Stimulated activated CD8-positive, alpha-beta memory T cell treated with anti-CD3 and anti-CD28 coated beads, Interleukin-15, amount 100 ng/mL, for 4 hours (primary cell): ENCODE results near the gene GRIN3B.

Source experiments
- DNase-seq, 2 donors: peaks; one replicate each; pipeline ENCODE4 v3.0.0-alpha.2; 2020; ENCODE audit warnings: low read depth in 2 of 2

The GRIN3B gene

DNA sequence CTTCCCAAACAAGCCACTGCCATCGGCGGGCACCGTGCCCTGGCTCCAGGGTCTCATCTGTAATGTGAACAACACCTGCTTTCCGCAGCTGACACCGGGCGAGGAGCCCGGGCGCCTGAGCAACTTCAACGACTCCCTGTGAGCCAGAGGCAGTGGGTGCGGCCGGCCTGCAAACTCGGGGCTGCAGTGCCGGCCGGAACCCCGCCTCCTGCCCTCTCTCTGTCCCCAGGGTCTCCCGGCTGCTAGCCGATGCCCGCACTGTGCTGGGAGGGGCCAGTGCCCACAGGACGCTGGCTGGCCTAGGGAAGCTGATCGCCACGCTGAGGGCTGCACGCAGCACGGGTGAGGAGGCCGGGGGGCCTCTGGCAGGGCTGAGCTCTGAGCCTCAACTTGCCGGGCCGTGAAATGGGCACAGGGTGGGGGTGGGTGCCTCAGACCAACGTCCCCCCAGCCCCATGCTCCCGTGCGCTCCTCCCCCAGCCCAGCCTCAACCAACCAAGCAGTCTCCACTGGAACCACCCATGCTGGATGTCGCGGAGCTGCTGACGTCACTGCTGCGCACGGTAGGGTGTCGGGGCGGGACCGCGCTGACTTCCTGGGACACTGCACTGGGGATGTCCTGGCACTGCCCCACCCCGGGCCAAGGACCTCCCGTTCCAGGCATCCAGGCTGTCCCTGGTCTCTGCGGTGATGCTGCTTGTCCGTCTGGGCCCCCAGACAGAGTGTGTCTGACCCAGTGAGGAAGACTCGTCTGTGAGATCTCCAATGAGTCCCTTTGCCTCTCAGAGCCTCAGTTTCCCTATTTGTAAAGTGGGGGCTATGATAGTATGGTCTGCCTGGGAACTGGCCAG, 41.8 kb downstream of the GRIN3B start:
- no peak for DNase-seq

DNA sequence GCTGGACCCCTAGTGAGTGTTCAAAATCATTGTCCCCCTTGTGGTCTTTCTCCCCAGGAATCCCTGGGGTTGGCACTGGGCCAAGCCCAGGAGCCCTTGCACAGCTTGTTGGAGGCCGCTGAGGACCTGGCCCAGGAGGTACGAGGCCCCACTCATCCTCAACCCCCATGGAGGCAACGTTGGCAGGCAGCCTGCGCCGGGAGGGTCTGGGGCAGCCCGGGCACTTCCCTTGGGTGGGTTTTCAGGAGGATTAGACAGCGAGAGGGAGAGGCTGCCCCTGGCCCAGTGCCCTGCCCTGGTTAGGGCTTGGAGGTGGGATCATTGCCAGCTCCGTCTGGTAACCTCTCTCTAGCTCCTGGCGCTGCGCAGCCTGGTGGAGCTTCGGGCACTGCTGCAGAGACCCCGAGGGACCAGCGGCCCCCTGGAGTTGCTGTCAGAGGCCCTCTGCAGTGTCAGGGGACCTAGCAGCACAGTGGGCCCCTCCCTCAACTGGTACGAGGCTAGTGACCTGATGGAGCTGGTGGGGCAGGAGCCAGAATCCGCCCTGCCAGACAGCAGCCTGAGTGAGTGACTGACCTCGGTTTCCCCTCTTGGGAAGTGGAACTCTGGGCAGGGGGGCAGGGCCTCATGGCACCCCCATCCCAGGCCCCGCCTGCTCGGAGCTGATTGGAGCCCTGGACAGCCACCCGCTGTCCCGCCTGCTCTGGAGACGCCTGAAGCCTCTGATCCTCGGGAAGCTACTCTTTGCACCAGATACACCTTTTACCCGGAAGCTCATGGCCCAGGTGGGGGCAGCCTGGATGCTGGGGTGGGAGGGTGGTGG, 42.7 kb downstream of the GRIN3B start:
- no peak for DNase-seq

DNA sequence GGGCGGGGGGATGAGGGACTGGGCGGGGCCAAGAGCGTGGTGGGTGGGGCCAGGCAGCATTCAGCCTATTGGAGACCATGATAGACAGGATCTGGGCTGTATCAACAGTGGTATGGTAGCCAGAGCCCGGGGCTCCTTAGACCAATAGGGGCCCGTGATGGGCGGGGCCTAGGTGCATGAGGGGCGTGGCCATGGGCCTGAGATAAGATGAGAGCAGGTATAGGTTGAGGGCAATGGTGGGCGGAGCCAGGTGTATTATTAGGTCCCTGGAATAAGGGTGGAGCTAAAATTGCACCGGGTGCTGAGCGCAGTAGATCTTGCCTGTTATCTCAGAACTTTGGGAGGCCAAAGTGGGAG, 45.0 kb downstream of the GRIN3B start:
- DNase-seq = no peak

DNA sequence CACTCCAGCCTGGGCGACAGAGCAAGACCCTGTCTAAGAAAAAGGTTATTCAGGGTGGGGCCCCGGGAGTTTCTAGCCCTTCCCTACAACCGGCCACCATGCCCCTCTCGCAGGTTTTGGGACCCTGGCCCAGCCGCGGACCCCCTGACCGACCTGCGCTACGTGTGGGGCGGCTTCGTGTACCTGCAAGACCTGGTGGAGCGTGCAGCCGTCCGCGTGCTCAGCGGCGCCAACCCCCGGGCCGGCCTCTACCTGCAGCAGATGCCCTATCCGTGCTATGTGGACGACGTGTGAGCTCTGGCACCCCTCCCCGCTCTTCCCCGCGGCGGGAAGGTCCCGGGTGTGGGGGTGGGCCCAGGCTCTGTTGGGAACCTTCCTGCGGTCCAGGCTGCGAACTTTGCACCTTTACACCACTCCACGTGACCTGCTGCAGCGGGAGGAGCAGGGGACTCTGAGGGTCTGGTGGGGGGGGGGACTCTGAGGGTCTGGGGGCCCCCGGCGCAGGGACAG, 46.0 kb downstream of the GRIN3B start:
- DNase-seq = no peak

DNA sequence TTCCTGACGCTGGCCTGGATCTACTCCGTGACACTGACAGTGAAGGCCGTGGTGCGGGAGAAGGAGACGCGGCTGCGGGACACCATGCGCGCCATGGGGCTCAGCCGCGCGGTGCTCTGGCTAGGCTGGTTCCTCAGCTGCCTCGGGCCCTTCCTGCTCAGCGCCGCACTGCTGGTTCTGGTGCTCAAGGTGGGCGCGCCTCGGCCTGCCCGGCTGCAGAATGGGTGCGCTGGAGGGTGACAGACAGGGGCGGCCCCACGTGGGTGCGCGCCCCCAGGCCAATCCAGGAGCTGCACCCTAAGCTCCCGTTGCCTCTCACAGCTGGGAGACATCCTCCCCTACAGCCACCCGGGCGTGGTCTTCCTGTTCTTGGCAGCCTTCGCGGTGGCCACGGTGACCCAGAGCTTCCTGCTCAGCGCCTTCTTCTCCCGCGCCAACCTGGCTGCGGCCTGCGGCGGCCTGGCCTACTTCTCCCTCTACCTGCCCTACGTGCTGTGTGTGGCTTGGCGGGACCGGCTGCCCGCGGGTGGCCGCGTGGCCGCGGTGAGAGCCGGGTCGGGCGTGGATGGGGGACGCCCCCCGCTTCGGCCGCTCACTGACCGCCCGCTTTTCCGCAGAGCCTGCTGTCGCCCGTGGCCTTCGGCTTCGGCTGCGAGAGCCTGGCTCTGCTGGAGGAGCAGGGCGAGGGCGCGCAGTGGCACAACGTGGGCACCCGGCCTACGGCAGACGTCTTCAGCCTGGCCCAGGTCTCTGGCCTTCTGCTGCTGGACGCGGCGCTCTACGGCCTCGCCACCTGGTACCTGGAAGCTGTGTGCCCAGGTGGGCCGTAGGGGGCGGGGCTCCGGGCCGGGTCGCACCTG, 46.8 kb downstream of the GRIN3B start:
- no peak for DNase-seq

DNA sequence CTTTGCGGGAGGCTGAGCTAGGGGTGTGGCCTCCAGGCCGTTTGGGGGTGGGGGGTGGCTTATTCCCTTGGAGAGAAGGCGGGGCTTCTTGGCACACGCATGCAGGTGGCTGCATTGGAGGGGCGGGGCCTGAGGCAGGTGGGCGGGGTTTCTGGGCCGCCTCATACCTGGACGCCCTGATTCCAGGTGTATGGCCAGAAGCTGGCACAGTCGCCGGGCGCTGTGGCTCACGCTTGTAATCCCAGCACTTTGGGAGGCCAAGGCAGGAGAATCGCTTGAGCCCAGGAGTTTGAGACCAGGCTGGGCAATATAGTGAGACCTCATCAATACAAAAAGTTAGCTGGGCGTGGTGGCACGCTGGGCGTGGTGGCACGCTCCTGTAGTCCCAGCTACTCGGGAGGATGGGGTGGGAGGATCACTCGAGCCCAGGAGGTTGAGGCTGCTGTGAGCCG, 47.5 kb downstream of the GRIN3B start:
- no peak for DNase-seq

DNA sequence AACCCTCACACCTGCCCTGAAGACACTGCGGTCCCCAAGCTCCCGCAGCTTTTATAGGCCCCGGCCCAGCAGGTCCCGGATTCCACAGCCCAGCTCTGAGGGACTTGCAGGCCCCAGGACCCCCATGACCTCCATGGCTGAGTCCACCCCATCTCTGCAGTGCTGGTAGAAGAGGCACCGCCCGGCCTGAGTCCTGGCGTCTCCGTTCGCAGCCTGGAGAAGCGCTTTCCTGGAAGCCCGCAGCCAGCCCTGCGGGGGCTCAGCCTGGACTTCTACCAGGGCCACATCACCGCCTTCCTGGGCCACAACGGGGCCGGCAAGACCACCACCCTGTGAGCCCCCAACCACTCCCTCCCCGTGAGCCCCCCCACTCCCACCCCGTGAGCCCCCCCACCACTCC, 48.9 kb downstream of the GRIN3B start:
- no peak for DNase-seq

DNA sequence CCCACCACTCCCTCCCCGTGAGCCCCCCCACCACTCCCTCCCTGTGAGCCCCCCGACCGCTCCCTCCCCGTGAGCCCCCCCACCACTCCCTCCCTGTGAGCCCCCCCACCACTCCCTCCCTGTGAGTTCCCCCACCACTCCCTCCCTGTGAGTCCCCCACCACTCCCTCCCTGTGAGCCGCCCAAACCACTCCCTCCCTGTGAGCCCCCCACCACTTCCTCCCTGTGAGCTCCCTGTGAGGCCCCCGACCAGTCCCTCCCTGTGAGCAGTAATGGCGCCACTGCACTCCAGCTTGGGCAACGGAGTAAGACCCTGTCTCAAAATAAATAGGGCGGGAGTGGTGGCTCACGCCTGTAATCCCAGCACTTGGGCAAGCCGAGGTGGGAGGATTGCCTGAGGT, 49.6 kb downstream of the GRIN3B start:
- DNase-seq = no peak

DNA sequence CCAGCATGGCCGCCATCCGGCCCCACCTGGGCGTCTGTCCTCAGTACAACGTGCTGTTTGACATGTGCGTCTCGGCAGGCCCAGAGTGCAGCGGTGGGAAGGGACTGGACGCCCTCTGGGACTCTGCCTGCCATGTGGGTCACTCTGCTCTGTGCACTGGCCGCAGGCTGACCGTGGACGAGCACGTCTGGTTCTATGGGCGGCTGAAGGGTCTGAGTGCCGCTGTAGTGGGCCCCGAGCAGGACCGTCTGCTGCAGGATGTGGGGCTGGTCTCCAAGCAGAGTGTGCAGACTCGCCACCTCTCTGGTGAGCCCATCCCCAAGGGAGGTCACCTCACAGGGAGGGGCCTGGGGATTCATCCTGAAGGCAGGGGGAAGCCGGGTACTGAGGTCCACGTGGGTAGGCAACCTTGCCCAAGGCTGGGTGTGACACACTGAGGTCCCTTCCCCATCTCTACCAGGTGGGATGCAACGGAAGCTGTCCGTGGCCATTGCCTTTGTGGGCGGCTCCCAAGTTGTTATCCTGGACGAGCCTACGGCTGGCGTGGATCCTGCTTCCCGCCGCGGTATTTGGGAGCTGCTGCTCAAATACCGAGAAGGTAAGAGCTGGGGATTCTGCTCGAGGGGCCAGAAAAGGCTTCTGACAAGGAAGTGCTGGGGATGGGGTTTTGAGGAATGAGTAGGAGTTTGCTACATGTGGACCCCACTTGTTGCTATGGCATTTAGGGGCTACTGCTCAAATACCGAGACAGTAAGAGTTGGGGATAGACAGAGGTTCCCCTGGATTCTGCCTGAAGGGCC, 51.0 kb downstream of the GRIN3B start:
- DNase-seq = no peak

DNA sequence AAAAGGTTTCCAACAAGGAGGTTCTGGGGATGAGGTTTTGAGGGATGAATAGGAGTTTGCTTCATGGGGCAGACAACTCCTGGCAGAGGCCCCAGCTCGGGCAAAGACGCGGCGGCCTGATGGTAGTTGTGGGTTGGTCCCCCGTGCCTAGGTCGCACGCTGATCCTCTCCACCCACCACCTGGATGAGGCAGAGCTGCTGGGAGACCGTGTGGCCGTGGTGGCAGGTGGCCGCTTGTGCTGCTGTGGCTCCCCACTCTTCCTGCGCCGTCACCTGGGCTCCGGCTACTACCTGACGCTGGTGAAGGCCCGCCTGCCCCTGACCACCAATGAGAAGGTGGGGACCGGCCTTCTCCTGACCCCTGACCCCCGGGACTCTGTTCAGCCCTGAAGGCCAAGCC, 51.6 kb downstream of the GRIN3B start:
- DNase-seq = no peak

DNA sequence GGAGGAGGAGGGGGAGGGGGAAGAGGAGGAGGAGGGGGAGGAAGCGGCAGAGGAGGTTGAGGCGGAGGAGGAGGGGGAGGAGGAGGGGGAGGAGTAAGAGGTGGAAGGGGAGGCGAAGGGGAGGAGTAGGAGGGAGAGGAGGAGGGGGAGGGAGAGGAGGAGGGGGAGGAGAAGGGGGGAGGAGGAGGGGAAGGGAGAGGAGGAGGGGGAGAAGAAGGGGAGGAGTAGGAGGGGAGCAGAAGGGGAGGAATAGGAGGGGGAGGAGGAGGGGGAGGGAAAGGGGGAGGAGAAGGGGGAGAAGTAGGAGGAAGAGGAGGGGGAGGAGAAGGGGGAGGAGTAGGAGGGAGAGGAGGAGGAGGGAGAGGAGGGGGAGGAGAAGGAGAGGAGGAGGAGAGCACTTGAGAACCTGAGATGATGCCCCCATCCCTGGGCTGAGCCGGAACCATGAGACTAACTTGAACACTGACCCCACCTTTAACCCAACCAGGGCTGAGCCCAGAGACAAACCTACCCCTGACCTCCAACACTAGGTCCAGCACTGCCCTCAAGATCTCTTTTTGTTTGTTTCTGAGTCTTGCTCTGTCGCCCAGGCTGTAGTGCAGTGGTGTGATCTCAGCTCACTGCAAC, 52.2 kb downstream of the GRIN3B start:
- no peak for DNase-seq

DNA sequence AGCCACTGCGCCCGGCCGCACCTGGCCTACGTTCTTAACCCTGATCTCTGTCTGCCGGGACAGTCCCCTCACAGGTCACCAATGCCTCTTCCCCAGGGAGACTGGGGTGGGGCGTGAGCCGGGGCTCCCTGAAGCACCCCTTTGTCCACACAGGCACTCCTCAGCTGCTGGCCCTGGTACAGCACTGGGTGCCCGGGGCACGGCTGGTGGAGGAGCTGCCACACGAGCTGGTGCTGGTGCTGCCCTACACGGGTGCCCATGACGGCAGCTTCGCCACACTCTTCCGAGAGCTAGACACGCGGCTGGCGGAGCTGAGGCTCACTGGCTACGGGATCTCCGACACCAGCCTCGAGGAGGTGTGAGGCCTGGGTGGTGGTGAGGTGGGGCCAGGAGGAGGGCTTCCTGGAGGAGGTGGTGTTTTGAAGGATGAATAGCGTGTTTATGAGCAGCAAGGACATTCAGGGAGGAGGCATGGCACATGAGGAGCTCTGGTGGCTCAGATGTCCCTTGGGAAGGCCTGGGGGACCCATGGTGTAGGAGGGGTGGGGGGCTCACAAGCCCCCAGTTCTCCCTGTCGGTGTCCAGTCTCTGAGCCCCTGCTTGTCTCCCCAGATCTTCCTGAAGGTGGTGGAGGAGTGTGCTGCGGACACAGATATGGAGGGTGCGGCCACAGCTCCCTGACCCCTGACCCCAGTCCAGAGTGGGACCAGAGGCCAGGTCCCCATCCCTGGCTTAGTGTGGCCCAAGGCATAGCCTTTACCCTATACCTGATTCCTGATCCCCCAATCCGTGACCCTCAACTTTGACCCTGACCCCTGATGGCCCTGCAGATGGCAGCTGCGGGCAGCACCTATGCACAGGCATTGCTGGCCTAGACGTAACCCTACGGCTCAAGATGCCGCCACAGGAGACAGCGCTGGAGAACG, 53.2 kb downstream of the GRIN3B start:
- no peak for DNase-seq

DNA sequence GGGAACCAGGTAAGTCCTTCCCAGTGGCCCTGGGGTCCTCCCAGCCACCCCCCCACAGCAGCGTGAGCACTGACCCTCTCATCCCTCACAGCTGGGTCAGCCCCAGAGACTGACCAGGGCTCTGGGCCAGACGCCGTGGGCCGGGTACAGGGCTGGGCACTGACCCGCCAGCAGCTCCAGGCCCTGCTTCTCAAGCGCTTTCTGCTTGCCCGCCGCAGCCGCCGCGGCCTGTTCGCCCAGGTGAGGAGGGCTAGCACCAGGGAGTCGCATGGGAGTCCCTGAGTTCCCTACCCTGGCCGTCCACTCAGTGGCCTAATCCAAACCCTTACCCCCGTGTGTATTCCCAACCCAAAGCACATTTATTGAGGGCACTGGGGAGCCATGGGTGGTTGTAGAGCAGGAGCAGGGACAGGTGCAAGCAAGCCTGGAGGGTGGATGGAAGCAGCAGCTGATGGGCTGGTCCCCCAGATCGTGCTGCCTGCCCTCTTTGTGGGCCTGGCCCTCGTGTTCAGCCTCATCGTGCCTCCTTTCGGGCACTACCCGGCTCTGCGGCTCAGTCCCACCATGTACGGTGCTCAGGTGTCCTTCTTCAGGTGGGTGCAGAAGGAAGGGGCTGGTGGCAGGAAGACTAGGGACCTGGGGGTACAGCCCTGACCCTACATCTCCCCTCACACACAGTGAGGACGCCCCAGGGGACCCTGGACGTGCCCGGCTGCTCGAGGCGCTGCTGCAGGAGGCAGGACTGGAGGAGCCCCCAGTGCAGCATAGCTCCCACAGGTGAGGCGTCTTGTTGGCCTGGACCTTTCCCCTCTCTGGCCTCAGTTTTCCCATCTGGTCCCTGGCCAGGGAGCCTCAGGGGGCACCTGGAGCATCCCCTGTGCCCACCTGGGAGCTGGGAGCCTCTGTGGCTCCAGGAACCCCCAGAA, 54.1 kb downstream of the GRIN3B start:
- DNase-seq = no peak

DNA sequence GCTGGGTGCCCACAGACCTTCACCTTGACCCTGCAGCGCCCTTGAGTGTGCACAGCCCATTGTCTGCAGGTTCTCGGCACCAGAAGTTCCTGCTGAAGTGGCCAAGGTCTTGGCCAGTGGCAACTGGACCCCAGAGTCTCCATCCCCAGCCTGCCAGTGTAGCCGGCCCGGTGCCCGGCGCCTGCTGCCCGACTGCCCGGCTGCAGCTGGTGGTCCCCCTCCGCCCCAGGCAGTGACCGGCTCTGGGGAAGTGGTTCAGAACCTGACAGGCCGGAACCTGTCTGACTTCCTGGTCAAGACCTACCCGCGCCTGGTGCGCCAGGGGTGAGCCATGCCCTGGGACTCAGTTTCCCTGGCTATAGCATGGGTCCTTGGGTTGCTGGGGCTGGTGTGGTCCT, 54.8 kb downstream of the GRIN3B start:
- DNase-seq = no peak

DNA sequence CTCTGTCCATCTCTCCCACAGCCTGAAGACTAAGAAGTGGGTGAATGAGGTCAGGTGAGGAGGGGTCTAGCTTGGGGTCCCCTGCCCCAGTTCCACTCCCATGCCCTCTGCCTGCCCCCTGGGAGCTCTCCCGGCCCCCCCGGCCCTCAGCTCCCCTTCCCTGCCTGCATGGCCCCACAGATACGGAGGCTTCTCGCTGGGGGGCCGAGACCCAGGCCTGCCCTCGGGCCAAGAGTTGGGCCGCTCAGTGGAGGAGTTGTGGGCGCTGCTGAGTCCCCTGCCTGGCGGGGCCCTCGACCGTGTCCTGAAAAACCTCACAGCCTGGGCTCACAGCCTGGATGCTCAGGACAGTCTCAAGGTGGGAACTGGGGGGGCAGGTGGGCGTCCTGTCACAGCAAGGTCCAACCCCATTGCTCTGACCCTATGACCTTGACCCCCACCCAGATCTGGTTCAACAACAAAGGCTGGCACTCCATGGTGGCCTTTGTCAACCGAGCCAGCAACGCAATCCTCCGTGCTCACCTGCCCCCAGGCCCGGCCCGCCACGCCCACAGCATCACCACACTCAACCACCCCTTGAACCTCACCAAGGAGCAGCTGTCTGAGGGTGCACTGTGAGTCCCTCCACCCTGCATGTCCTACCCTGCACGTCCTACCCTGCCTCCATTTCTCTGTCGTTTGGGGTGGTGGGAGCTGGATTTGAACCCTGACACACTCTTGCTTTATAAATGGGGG, 55.8 kb downstream of the GRIN3B start:
- no peak for DNase-seq

DNA sequence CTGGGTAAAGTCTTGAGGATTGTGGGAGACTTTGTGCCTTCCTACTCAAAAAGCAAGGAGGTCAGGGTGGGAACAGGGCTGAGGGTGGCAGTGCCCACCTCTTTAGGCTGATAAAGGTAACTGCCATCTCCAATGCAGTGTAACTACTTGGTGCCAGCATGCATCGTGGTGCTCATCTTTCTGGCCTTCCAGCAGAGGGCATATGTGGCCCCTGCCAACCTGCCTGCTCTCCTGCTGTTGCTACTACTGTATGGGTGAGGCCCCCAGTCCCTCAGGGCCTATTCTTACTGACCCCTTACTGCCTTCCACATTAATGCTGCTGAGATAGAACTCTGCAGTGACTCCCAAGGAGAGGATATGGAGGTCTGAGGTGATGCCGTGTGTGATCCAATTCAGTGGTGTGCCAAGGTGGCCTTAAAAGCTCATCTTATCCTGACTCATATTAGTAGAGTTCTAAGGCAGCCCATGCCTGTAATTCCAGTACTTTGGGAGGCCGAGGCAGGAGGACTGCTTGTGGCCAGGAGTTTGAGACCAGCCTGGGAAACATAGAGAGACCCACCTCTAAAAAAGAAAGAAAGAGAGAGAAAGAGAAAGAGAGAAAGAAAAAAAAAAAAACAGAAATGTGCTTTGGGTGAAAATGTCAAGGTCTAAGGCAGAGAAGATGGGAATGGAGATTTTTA, 57.1 kb downstream of the GRIN3B start:
- no peak for DNase-seq

DNA sequence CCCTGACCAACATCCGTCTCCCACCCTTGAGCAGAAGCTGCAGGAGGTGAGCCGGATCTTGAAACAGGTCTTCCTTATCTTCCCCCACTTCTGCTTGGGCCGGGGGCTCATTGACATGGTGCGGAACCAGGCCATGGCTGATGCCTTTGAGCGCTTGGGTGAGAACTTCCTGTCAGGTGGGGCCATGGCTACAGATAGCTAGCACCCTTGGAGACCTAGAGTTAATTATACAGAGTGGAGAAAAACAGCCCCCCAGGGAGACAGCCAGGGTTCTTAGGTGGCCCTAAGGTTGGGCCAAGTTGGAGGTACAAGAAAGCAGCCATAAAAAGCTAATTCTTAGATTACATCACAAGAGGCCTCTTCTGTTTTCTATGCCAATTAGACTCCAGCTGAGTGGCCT, 57.9 kb downstream of the GRIN3B start:
- DNase-seq = no peak
